ENCODE data around the gene PRRT1B. TPM values are rescaled to one million over a fixed set of nuclear protein-coding genes. Genes with fewer than 3 reads are reported as not detected.

PRRT1B gene
- total RNA-seq, 1 donor from 2014 or later = not detected

DNA sequence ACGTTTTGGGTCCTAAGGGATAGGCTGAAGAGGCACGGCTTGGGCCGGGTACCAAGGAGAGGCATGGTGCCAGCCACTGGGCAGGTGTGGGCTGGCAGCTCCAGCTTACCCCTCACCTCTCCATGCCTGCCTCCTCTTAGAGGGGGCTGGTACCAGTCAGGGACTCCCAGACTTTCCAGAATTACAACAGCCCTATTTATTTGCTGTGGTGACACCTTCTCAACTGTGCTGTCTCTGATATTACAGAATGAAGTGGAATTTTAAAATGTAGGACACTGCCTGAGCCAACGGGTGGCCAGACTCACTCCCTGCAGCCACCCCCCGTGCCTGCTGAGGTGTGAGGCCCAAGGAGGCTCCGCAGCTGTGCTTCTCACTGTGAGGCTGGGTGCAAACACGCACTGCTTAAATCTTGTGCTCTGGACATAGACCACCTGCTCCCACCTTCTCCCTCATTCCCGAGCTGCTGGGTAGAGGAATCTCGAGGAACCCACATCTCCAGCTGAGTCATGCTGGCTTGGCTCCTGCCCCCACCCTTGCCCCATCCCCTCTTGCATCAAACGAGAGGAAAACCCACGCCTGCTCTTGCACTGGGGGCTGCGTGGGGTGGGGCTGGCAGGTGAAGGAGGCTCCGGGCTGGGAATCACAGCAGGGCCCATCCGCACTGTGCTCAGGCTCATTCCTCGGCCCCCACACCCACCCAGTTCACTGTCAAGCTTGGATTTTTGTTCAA is 47.9 kb downstream of the PRRT1B start:
- H3K9me3 ChIP-seq (ENCODE audit: control insufficient read depth in 3 of 3, low read length in 3 of 3) = no peaks in the 10 kb centered on the region
- peaks cover 2 to 40% (median 26%) of the 10 kb centered on the region in 3 donors for H3K4me1 ChIP-seq (ENCODE audit: control insufficient read depth in 3 of 3, insufficient read depth in 3 of 3, low read length in 3 of 3)
- peaks cover 56 to 83% (median 69%) of the 10 kb centered on the region in 3 donors for H3K36me3 ChIP-seq (ENCODE audit: control insufficient read depth in 3 of 3, insufficient read depth in 3 of 3, low read length in 3 of 3)
- peak overlapping the region; percentile 23 for H3K27ac ChIP-seq (ENCODE audit: low read depth, low read length)
- no peaks in the 10 kb centered on the region for H3K27me3 ChIP-seq (ENCODE audit: control insufficient read depth in 3 of 3, insufficient read depth in 3 of 3, low read length in 3 of 3)
- H3K4me3 ChIP-seq (ENCODE audit: low read length in 3 of 3) = no peak overlapping the region
- no peak overlapping the region for H3K9ac ChIP-seq (ENCODE audit: low read depth in 1 of 3, low read length in 3 of 3)

DNA sequence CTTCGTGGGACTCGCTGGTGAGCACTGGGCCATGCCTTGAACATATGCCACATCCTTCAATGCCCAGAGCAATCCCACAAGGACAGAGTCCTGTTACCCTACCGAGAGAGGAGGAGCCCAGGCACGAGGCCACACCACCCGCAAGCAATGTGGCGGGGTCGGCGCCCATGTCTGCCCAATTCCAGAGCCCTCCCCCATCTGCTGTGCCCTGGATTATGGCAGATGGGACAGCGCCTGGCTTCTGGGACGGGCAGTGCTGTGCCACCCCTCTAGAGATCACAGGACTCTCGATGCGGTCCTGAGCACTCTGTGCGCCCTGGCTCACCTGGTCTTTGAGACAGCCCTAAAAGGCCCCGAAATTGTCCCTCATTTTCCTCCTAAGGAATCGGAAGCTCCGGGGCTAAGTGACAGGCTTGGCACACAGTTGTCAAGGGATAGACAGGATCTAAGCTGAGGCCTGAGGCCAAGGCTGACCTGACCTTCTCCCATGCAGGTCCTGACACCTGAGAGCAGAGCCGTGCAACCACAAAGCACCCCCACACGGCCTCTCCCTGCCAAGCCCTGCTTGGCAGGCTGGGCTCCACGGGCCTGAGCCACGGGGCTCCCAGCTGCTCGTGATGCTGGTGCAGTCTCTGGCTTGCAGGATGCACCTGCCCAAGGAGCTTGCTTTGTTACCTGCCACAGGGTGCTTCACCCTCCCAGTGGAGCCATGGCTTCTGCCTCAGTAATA is 48.8 kb downstream of the PRRT1B start:
- no peaks in the 10 kb centered on the region for H3K27me3 ChIP-seq (ENCODE audit: control insufficient read depth in 3 of 3, insufficient read depth in 3 of 3, low read length in 3 of 3)
- peak overlapping the region; percentile 25 for H3K27ac ChIP-seq (ENCODE audit: low read depth, low read length)
- no peak overlapping the region for H3K4me3 ChIP-seq (ENCODE audit: low read length in 3 of 3)
- H3K9me3 ChIP-seq (ENCODE audit: control insufficient read depth in 3 of 3, low read length in 3 of 3) = no peaks in the 10 kb centered on the region
- peaks cover 2 to 40% (median 26%) of the 10 kb centered on the region in 3 donors for H3K4me1 ChIP-seq (ENCODE audit: control insufficient read depth in 3 of 3, insufficient read depth in 3 of 3, low read length in 3 of 3)
- H3K36me3 ChIP-seq (ENCODE audit: control insufficient read depth in 3 of 3, insufficient read depth in 3 of 3, low read length in 3 of 3) = peaks cover 52 to 79% (median 65%) of the 10 kb centered on the region in 3 donors
- H3K9ac ChIP-seq (ENCODE audit: low read depth in 1 of 3, low read length in 3 of 3) = peak overlapping the region in 1 of 3 donors; percentile 33

DNA sequence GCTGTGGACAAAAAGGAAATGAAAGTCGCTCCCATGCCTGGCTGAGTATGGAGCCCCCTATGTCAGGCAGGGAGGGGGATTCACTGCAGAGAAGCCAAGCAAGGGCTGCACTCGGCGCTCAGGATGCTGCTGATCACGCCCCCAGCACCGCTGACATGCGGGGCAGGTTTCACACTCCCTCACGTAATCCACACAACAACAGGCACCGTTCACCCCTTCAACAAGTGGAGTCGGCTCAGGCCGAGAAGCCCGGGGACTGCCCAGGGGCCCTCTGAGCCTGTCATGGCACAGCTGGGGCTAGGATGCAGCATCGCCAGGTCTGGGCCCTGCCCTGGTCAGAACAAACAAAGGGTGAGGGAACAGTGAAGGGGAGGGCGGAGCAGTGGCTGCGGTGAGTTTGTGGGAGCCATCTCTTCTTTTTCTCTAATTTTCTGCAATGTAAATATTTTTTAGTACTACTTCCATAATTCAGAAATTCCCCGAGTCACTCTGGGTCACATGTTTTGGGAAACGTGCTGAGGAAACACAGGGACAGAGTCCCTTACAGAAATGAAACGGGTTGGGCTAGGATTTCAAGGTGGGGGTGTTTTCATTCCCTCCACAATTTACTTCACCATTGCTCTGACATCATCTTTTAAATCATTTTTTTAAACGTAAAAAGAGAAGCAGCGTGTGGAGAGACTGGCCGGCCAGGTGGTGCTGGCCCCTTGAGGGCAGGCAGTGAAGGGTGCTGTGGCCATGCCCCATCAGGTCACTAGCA is 49.8 kb downstream of the PRRT1B start:
- Histone ChIP-seq H3K4me1 (ENCODE audit: control insufficient read depth in 3 of 3, insufficient read depth in 3 of 3, low read length in 3 of 3) (peaks cover 2 to 36% (median 26%) of the 10 kb centered on the region in 3 donors), H3K36me3 (ENCODE audit: control insufficient read depth in 3 of 3, insufficient read depth in 3 of 3, low read length in 3 of 3) (peaks cover 49 to 72% (median 59%) of the 10 kb centered on the region in 3 donors), H3K27ac (ENCODE audit: low read depth, low read length) (peak overlapping the region; percentile 25), H3K9me3 (ENCODE audit: control insufficient read depth in 3 of 3, low read length in 3 of 3) (no peaks in the 10 kb centered on the region), H3K4me3 (ENCODE audit: low read length in 3 of 3) (no peak overlapping the region), H3K27me3 (ENCODE audit: control insufficient read depth in 3 of 3, insufficient read depth in 3 of 3, low read length in 3 of 3) (no peaks in the 10 kb centered on the region), H3K9ac (ENCODE audit: low read depth in 1 of 3, low read length in 3 of 3) (peak overlapping the region in 1 of 3 donors; percentile 25)

- Histone ChIP-seq H3K9me3 (ENCODE audit: control insufficient read depth in 3 of 3, low read length in 3 of 3) (no peaks in the 10 kb centered on the region), H3K4me3 (ENCODE audit: low read length in 3 of 3) (no peak overlapping the region), H3K36me3 (ENCODE audit: control insufficient read depth in 3 of 3, insufficient read depth in 3 of 3, low read length in 3 of 3) (peaks cover 49 to 71% (median 59%) of the 10 kb centered on the region in 3 donors), H3K27ac (ENCODE audit: low read depth, low read length) (no peak overlapping the region), H3K9ac (ENCODE audit: low read depth in 1 of 3, low read length in 3 of 3) (no peak overlapping the region), H3K4me1 (ENCODE audit: control insufficient read depth in 3 of 3, insufficient read depth in 3 of 3, low read length in 3 of 3) (peaks cover 2 to 30% (median 24%) of the 10 kb centered on the region in 3 donors), H3K27me3 (ENCODE audit: control insufficient read depth in 3 of 3, insufficient read depth in 3 of 3, low read length in 3 of 3) (no peaks in the 10 kb centered on the region)
These were observed 50.5 kb downstream of the PRRT1B start for GRCh38 chr9:131595696-131596429.

DNA sequence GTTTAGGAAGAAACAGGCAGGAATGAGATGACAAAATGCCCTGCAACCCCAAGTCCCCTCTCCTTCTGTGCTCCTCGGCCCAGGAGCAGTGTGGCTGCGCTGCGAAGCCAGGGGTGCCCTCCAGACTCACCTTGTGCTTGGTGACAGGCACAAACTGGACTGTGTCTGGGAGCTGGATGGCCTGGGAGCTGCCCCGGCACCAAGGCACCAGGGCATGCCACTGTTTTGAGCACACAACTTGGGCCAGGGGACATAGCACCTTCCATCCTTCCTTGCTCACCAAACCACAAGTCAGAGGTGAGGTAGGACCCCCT is 51.1 kb downstream of the PRRT1B start:
- H3K27ac ChIP-seq (ENCODE audit: low read depth, low read length) = no peak overlapping the region
- no peaks in the 10 kb centered on the region for H3K27me3 ChIP-seq (ENCODE audit: control insufficient read depth in 3 of 3, insufficient read depth in 3 of 3, low read length in 3 of 3)
- H3K9ac ChIP-seq (ENCODE audit: low read depth in 1 of 3, low read length in 3 of 3) = no peak overlapping the region
- H3K36me3 ChIP-seq (ENCODE audit: control insufficient read depth in 3 of 3, insufficient read depth in 3 of 3, low read length in 3 of 3) = peaks cover 52 to 74% (median 58%) of the 10 kb centered on the region in 3 donors
- H3K4me3 ChIP-seq (ENCODE audit: low read length in 3 of 3) = no peak overlapping the region
- no peaks in the 10 kb centered on the region for H3K9me3 ChIP-seq (ENCODE audit: control insufficient read depth in 3 of 3, low read length in 3 of 3)
- H3K4me1 ChIP-seq (ENCODE audit: control insufficient read depth in 3 of 3, insufficient read depth in 3 of 3, low read length in 3 of 3) = peaks cover 2 to 25% (median 19%) of the 10 kb centered on the region in 3 donors

DNA sequence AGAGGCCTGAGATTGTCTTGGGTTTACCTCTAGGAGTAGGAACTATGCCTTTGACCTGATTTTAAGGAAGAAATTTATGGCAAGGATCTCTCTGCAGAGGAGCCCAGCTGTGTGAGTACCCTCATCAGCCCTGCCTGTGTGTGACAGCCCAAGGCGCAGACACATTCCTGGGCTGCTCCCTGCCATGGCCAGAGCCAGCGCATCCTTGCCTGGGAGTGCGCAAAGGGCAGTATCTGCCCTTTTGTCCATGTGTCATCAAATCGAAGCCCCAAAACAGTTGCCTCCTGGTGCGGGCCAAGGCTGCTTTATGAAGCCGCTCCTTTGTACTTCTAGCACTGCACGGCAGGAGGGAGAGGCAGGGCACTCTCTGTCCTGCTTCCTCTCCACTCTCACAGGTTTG is 51.9 kb downstream of the PRRT1B start:
- no peak overlapping the region for H3K9ac ChIP-seq (ENCODE audit: low read depth in 1 of 3, low read length in 3 of 3)
- H3K9me3 ChIP-seq (ENCODE audit: control insufficient read depth in 3 of 3, low read length in 3 of 3) = no peaks in the 10 kb centered on the region
- H3K27me3 ChIP-seq (ENCODE audit: control insufficient read depth in 3 of 3, insufficient read depth in 3 of 3, low read length in 3 of 3) = no peaks in the 10 kb centered on the region
- H3K4me1 ChIP-seq (ENCODE audit: control insufficient read depth in 3 of 3, insufficient read depth in 3 of 3, low read length in 3 of 3) = peaks cover 2 to 22% (median 17%) of the 10 kb centered on the region in 3 donors
- no peak overlapping the region for H3K4me3 ChIP-seq (ENCODE audit: low read length in 3 of 3)
- H3K27ac ChIP-seq (ENCODE audit: low read depth, low read length) = no peak overlapping the region
- peaks cover 60 to 75% (median 61%) of the 10 kb centered on the region in 3 donors for H3K36me3 ChIP-seq (ENCODE audit: control insufficient read depth in 3 of 3, insufficient read depth in 3 of 3, low read length in 3 of 3)

GRCh38 chr9:131598121-131598520 is 52.8 kb downstream of the PRRT1B start:
- H3K27ac ChIP-seq (ENCODE audit: low read depth, low read length) = no peak overlapping the region
- H3K9ac ChIP-seq (ENCODE audit: low read depth in 1 of 3, low read length in 3 of 3) = no peak overlapping the region
- H3K27me3 ChIP-seq (ENCODE audit: control insufficient read depth in 3 of 3, insufficient read depth in 3 of 3, low read length in 3 of 3) = no peaks in the 10 kb centered on the region
- no peaks in the 10 kb centered on the region for H3K9me3 ChIP-seq (ENCODE audit: control insufficient read depth in 3 of 3, low read length in 3 of 3)
- H3K4me1 ChIP-seq (ENCODE audit: control insufficient read depth in 3 of 3, insufficient read depth in 3 of 3, low read length in 3 of 3) = peaks cover 2 to 20% (median 17%) of the 10 kb centered on the region in 3 donors
- H3K4me3 ChIP-seq (ENCODE audit: low read length in 3 of 3) = no peak overlapping the region
- peaks cover 67 to 80% (median 67%) of the 10 kb centered on the region in 3 donors for H3K36me3 ChIP-seq (ENCODE audit: control insufficient read depth in 3 of 3, insufficient read depth in 3 of 3, low read length in 3 of 3)

DNA sequence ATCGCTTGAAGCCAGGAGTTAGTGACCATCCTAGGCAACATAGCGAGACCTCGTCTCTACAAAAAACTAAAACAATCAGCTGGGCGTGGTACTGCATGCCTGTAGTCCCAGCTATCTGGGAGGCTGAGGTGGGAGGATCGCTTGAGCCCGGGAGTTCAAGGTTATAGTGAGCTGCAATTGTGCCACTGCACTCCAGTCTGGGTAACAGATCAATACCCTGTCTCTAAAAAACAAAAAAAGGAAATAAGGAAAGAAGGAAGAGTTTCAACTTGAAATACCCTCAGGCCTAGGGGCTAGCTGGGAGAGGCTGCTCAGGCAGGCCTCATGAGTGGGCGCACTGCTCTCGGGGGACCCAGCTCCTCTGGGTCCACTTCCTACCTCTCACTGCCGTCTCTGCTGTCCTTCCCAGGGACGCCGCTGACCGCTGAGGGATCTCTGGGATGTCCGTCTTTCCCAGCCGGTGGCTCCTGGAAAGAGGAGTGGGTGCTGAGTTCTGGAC is 56.4 kb downstream of the PRRT1B start:
- Histone ChIP-seq H3K4me3 (ENCODE audit: low read length in 3 of 3) (no peak overlapping the region), H3K27ac (ENCODE audit: low read depth, low read length) (no peak overlapping the region), H3K4me1 (ENCODE audit: control insufficient read depth in 3 of 3, insufficient read depth in 3 of 3, low read length in 3 of 3) (peaks cover 0 to 2% (median 1%) of the 10 kb centered on the region in 3 donors), H3K27me3 (ENCODE audit: control insufficient read depth in 3 of 3, insufficient read depth in 3 of 3, low read length in 3 of 3) (no peaks in the 10 kb centered on the region), H3K9ac (ENCODE audit: low read depth in 1 of 3, low read length in 3 of 3) (peak overlapping the region in 1 of 3 donors; percentile 23), H3K9me3 (ENCODE audit: control insufficient read depth in 3 of 3, low read length in 3 of 3) (no peaks in the 10 kb centered on the region), H3K36me3 (ENCODE audit: control insufficient read depth in 3 of 3, insufficient read depth in 3 of 3, low read length in 3 of 3) (peaks cover 68 to 75% (median 70%) of the 10 kb centered on the region in 3 donors)

DNA sequence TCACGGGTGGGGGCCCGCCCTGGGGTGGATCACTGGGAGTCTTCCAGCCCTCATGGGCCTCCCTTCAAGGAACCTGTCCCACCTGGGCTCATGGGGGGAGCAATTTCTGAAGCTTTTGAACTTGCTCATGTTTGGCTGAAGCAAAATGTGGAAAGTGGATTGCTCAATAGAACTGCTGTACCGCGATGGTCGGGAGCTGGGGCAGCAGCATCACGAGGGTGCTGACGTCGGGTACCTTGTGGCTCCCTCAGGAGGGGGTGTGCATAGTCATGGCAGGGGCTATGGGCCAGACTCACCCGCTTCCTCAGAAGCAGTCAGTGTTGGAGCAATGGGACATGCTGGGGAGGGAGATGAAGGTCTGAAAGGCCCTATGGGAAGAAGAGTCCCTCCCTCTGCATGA is 57.9 kb downstream of the PRRT1B start:
- H3K4me1 ChIP-seq (ENCODE audit: control insufficient read depth in 3 of 3, insufficient read depth in 3 of 3, low read length in 3 of 3) = peaks cover 8 to 16% (median 14%) of the 10 kb centered on the region in 3 donors

More for the DNA sequence above, 57.9 kb downstream of the PRRT1B start:
- no peak overlapping the region for H3K9ac ChIP-seq (ENCODE audit: low read depth in 1 of 3, low read length in 3 of 3)
- no peak overlapping the region for H3K4me3 ChIP-seq (ENCODE audit: low read length in 3 of 3)
- peaks cover 58 to 60% (median 59%) of the 10 kb centered on the region in 3 donors for H3K36me3 ChIP-seq (ENCODE audit: control insufficient read depth in 3 of 3, insufficient read depth in 3 of 3, low read length in 3 of 3)
- H3K27ac ChIP-seq (ENCODE audit: low read depth, low read length) = no peak overlapping the region
- H3K27me3 ChIP-seq (ENCODE audit: control insufficient read depth in 3 of 3, insufficient read depth in 3 of 3, low read length in 3 of 3) = no peaks in the 10 kb centered on the region
- H3K9me3 ChIP-seq (ENCODE audit: control insufficient read depth in 3 of 3, low read length in 3 of 3) = no peaks in the 10 kb centered on the region

All from skeletal muscle tissue (tissue), 4 donors.